SK-N-SH treated with all-trans-retinoic acid at 6 μM for 48 hours (cell line): ENCODE results near the gene NEIL1.
"Not testable (repeated sequence)": the region's sequence is repeated elsewhere in the genome, so short reads cannot be mapped to it uniquely, and the experiment has no call there.

Source experiments
- BACH2 ChIP-seq: fragments of 250-450 bp; sonication (Bioruptor Pico); IDR thresholded peaks from 2 replicates; pipeline ENCODE4 v1.9.0; 2021; ENCODE audit warnings: mild to moderate bottlenecking, borderline replicate concordance
- CREB5 ChIP-seq: fragments of 250-450 bp; sonication (Bioruptor Pico); IDR thresholded peaks from 2 replicates; pipeline ENCODE4 v1.5.1; 2020; ENCODE audit warnings: low read depth, mild to moderate bottlenecking, moderate library complexity
- CSRNP3 ChIP-seq: fragments of 250-450 bp; sonication (Bioruptor Pico); IDR thresholded peaks from 2 replicates; pipeline ENCODE4 v1.5.1; 2021; ENCODE audit warnings: mild to moderate bottlenecking, moderate library complexity
- ESRRG ChIP-seq: fragments of 250-450 bp; sonication (Bioruptor Pico); IDR thresholded peaks from 2 replicates; pipeline ENCODE4 v1.6.1; 2021; ENCODE audit warnings: mild to moderate bottlenecking
- OSR1 ChIP-seq: fragments of 250-450 bp; sonication (Bioruptor Pico); IDR thresholded peaks from 2 replicates; pipeline ENCODE4 v1.8.0; 2022; ENCODE audit warnings: moderate library complexity, mild to moderate bottlenecking, inconsistent platforms
- PATZ1 ChIP-seq: fragments of 250-450 bp; sonication (Bioruptor Pico); IDR thresholded peaks from 2 replicates; pipeline ENCODE4 v1.8.0; 2020; ENCODE audit warnings: mild to moderate bottlenecking, moderate library complexity, borderline replicate concordance
- POU6F1 ChIP-seq: fragments of 250-450 bp; sonication (Bioruptor Pico); IDR thresholded peaks from 2 replicates; pipeline ENCODE4 v1.8.0; 2021; ENCODE audit warnings: low read depth, mild to moderate bottlenecking, moderate library complexity, borderline replicate concordance
- RARB ChIP-seq: fragments of 250-450 bp; sonication (Bioruptor Pico); IDR thresholded peaks from 2 replicates; pipeline ENCODE4 v1.8.0; 2021; ENCODE audit warnings: mild to moderate bottlenecking, moderate library complexity
- TCF4 ChIP-seq: fragments of 250-450 bp; sonication (Bioruptor Pico); IDR thresholded peaks from 2 replicates; pipeline ENCODE4 v1.8.0; 2021; ENCODE audit warnings: mild to moderate bottlenecking, moderate library complexity, borderline replicate concordance
- TOX ChIP-seq: fragments of 250-450 bp; sonication (Bioruptor Pico); IDR thresholded peaks from 2 replicates; pipeline ENCODE4 v1.8.0; 2021; ENCODE audit warnings: mild to moderate bottlenecking, moderate library complexity, borderline replicate concordance
- ZC3H10 ChIP-seq: fragments of 250-450 bp; sonication (Bioruptor Pico); IDR thresholded peaks from 2 replicates; pipeline ENCODE4 v1.5.1; 2021; ENCODE audit warnings: mild to moderate bottlenecking, moderate library complexity
- ZNF565 ChIP-seq: fragments of 450-650 bp; formaldehyde crosslinking; conservative IDR thresholded peaks from 2 replicates; pipeline ENCODE4 v1.5.0; 2020; ENCODE audit warnings: low read depth, mild to moderate bottlenecking, moderate library complexity
- ZNF70 ChIP-seq: fragments of 450-650 bp; formaldehyde crosslinking; IDR thresholded peaks from 2 replicates; pipeline ENCODE4 v1.5.0; 2020; ENCODE audit warnings: mild to moderate bottlenecking, moderate library complexity
- ZNF8 ChIP-seq: fragments of 450-650 bp; formaldehyde crosslinking; IDR thresholded peaks from 2 replicates; pipeline ENCODE4 v1.5.0; 2020; ENCODE audit warnings: mild to moderate bottlenecking, moderate library complexity

GRCh38 chr15:75298541-75299310, 48.1 kb upstream of the NEIL1 start:
- not testable (repeated sequence) for TF ChIP-seq OSR1 (CRISPR knock-in tag); ESRRG (CRISPR knock-in tag); CREB5 (CRISPR knock-in tag); TCF4 (CRISPR knock-in tag); BACH2; CSRNP3 (CRISPR knock-in tag); ZNF565 (CRISPR knock-in tag); PATZ1 (CRISPR knock-in tag); RARB (CRISPR knock-in tag); ZNF8 (CRISPR knock-in tag); ZNF70 (CRISPR knock-in tag); ZC3H10; TOX (CRISPR knock-in tag); POU6F1 (CRISPR knock-in tag)
